Nephron (organoid): ENCODE results near the gene LIN28A.

ENCODE experiments used
- H3K27ac Mint-ChIP-seq, 3 experiments: 2 replicates each; pipeline ENCODE4 v1.8.0; 2020; ENCODE audit warnings: mixed read lengths in 3 of 3, mild to moderate bottlenecking in 2 of 3, moderate library complexity in 1 of 3
- H3K27me3 Mint-ChIP-seq: 2 replicates; pipeline ENCODE4 v1.8.0; 2021; ENCODE audit warnings: low read depth, mild to moderate bottlenecking, moderate library complexity, mixed read lengths
- H3K36me3 Mint-ChIP-seq: 2 replicates; pipeline ENCODE4 v1.8.0; 2020; ENCODE audit warnings: low read depth, mixed read lengths
- H3K4me1 Mint-ChIP-seq: 2 replicates; pipeline ENCODE4 v1.8.0; 2020; ENCODE audit warnings: mixed read lengths
- H3K4me3 Mint-ChIP-seq, 3 experiments: 2 replicates each; pipeline ENCODE4 v1.8.0; 2020; ENCODE audit warnings: mild to moderate bottlenecking in 3 of 3, mixed read lengths in 3 of 3, moderate library complexity in 2 of 3
- H3K9me3 Mint-ChIP-seq: 2 replicates; pipeline ENCODE4 v1.8.0; 2020; ENCODE audit warnings: mixed read lengths
- CTCF ChIP-seq, 3 experiments: fragments of 200-600 bp; sonication (generic); IDR thresholded peaks; one replicate each; pipeline ENCODE4 v1.5.0; 2021; ENCODE audit warnings: antibody characterized with exemption in 3 of 3; ENCODE audit not compliant: unreplicated experiment in 3 of 3

The LIN28A gene

GRCh38 chr1:26472901-26473845 lies 62.6 kb downstream of the LIN28A start:
- Mint-ChIP-seq H3K4me1 (peaks cover 58% of the 10 kb centered on the region), H3K27ac (peak overlapping the region; percentile 41 to 86 (median 84)), H3K9me3 (no peaks in the 10 kb centered on the region), H3K4me3 (peak overlapping the region; percentile 90 to 93 (median 92)), H3K27me3 (no peaks in the 10 kb centered on the region), H3K36me3 (peaks cover 55% of the 10 kb centered on the region)
- TF ChIP-seq CTCF (IDR thresholded peaks at IDR 0.05; ENCODE audit: unreplicated experiment in 3 of 3) = no peak

- no peaks in the 10 kb centered on the region for H3K9me3 Mint-ChIP-seq
- peak overlapping the region in 1 of 3 experiments; percentile 18 for H3K27ac Mint-ChIP-seq
- H3K27me3 Mint-ChIP-seq = no peaks in the 10 kb centered on the region
- H3K4me3 Mint-ChIP-seq = peak overlapping the region; percentile 90 to 93 (median 92)
- peaks cover 42% of the 10 kb centered on the region for H3K4me1 Mint-ChIP-seq
- no peak for TF ChIP-seq CTCF (IDR thresholded peaks at IDR 0.05; ENCODE audit: unreplicated experiment in 3 of 3)
- peaks cover 55% of the 10 kb centered on the region for H3K36me3 Mint-ChIP-seq
These were observed 64.2 kb downstream of the LIN28A start for GRCh38 chr1:26474818-26475217.

- H3K4me3 Mint-ChIP-seq = peak overlapping the region; percentile 23 to 69 (median 60)
- TF ChIP-seq CTCF (IDR thresholded peaks at IDR 0.05; ENCODE audit: unreplicated experiment in 3 of 3) = no peak
- H3K36me3 Mint-ChIP-seq = peaks cover 54% of the 10 kb centered on the region
- peak overlapping the region in 1 of 3 experiments; percentile 48 for H3K27ac Mint-ChIP-seq
- H3K9me3 Mint-ChIP-seq = no peaks in the 10 kb centered on the region
- H3K4me1 Mint-ChIP-seq = peaks cover 30% of the 10 kb centered on the region
- H3K27me3 Mint-ChIP-seq = no peaks in the 10 kb centered on the region
These were observed 65.4 kb downstream of the LIN28A start for GRCh38 chr1:26475989-26476388.

GRCh38 chr1:26476958-26477357 lies 66.3 kb downstream of the LIN28A start:
- H3K4me3 Mint-ChIP-seq = no peak overlapping the region
- H3K36me3 Mint-ChIP-seq = peaks cover 57% of the 10 kb centered on the region
- peak overlapping the region in 1 of 3 experiments; percentile 14 for H3K27ac Mint-ChIP-seq
- TF ChIP-seq CTCF (IDR thresholded peaks at IDR 0.05; ENCODE audit: unreplicated experiment in 3 of 3) = no peak
- peaks cover 23% of the 10 kb centered on the region for H3K4me1 Mint-ChIP-seq
- H3K27me3 Mint-ChIP-seq = no peaks in the 10 kb centered on the region
- H3K9me3 Mint-ChIP-seq = no peaks in the 10 kb centered on the region

GRCh38 chr1:26477446-26478152 lies 67.0 kb downstream of the LIN28A start:
- Mint-ChIP-seq H3K4me3 (peak overlapping the region in 1 of 3 experiments; percentile 37), H3K36me3 (peaks cover 57% of the 10 kb centered on the region), H3K27ac (peak overlapping the region in 2 of 3 experiments; percentile 14 to 43), H3K27me3 (no peaks in the 10 kb centered on the region), H3K4me1 (peaks cover 23% of the 10 kb centered on the region), H3K9me3 (no peaks in the 10 kb centered on the region)
- no peak for TF ChIP-seq CTCF (IDR thresholded peaks at IDR 0.05; ENCODE audit: unreplicated experiment in 3 of 3)
